ENCODE measurements around the gene PFN1.

DNA sequence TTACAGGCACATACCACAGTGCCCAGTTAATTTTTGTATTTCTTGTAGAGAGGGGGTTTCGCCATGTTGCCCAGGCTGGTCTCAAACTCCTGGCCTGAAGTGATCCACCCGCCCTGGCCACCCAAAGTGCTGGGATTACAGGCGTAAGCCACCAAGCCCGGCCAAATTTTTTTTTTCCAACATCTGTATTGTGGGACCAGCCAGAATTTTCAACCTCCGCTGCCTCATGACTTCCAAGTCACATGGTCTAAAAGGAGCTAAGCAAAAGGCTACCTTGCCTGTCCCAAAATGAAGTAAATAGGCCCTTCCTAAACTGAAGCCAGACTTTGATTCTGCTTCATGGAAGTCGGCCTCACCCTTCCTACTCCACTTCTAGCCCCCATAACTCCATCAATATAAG lies 23.5 kb upstream of the PFN1 start:
- TF ChIP-seq CTCF (IDR thresholded peaks at IDR 0.05) (no peak), POLR2A (IDR thresholded peaks at IDR 0.05) (no peak)
